ENCODE data around the gene PIK3C3.

The PIK3C3 gene

DNA sequence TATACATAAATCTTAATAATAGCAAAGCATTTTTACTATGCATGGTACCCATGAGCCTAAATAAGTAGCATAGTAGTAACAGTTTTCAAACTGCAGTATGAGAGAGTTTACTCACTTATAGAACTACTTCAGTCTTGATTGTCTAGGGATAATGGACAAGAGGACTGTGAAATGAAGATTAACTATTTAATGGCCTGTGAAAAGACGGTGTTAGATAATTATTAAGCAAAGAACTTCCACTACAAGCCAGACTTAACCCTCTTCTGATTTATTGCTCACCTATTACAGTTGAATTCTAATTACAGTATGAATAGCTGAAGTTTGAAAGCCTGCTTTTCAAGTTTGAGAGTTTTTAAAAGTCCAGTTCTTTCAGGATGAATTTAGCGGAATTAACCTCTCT is 18.9 kb downstream of the PIK3C3 start:
- TF ChIP-seq, protein P1, sequence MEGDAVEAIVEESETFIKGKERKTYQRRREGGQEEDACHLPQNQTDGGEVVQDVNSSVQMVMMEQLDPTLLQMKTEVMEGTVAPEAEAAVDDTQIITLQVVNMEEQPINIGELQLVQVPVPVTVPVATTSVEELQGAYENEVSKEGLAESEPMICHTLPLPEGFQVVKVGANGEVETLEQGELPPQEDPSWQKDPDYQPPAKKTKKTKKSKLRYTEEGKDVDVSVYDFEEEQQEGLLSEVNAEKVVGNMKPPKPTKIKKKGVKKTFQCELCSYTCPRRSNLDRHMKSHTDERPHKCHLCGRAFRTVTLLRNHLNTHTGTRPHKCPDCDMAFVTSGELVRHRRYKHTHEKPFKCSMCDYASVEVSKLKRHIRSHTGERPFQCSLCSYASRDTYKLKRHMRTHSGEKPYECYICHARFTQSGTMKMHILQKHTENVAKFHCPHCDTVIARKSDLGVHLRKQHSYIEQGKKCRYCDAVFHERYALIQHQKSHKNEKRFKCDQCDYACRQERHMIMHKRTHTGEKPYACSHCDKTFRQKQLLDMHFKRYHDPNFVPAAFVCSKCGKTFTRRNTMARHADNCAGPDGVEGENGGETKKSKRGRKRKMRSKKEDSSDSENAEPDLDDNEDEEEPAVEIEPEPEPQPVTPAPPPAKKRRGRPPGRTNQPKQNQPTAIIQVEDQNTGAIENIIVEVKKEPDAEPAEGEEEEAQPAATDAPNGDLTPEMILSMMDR (IDR thresholded peaks at IDR 0.05; ENCODE audit: low read length, missing control alignments): no peak
- DNase-seq (ENCODE audit: low read depth): no peak

DNA sequence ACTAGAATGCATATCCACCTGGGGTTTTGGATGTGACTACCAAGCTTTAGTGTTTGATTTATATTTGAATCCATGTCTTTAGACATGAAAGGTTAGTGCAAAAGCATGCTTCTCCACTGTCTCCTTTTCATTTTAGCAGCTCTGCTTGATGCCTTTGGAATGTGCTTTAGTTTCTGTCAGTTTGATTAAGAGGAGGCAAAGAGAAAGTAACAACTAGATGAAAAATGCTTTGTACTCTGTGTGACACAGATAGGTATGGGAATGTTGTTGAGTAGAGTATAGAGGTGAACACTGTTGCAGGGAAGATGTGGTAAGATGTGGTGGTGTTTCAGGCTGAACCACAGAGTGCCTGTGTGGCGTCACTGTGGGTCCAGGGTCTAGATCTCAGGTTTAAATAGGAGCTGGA is 19.8 kb downstream of the PIK3C3 start:
- DNase-seq (ENCODE audit: low read depth): no peak
- H3K4me3 ChIP-seq (replicated peaks; ENCODE audit: low read depth, low read length): no peak overlapping the region
- TF ChIP-seq, protein P1 (IDR thresholded peaks at IDR 0.05; ENCODE audit: low read length, missing control alignments): no peak

More for the DNA sequence above, 18.9 kb downstream of the PIK3C3 start:
- H3K4me3 ChIP-seq (replicated peaks; ENCODE audit: low read depth, low read length): no peak overlapping the region

DNA sequence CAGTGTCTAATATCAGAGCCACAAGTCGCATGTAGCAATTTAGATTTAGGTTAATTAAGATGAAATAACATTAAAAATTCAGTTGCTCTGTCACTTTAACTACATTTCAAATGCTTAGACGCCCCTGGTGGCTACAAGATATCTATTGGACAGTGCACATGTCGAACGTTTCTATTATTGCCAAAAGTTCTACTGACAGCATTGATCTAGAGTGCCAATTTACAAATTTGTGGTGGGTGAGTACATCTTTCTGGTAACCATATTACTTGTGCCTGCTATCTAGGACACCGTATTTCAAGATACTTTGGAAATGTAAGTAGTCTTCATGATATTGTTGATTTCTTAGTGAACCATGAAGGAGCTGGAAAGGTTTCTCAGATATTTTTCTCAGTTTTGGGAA is 20.2 kb downstream of the PIK3C3 start:
- H3K4me3 ChIP-seq (replicated peaks; ENCODE audit: low read depth, low read length): no peak overlapping the region
- TF ChIP-seq, protein P1 (IDR thresholded peaks at IDR 0.05; ENCODE audit: low read length, missing control alignments): no peak
- DNase-seq (ENCODE audit: low read depth): no peak

DNA sequence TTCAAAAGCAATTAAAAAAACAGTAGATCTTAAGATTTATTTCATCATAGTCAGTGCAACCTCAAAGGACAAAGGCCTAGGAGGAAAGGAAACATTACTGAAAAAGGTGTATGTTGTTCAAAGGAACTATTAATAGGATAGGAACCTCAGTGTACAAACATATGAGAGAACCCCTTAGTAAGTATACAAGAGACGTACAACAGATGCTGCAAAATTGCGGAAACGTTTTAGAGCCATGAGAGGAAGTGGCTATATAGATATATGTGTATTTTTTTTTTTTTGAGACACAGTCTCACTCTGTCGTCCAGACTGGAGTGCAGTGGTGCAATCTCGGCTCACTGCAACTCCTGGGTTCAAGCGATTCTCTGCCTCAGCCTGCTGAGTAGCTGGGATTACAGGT is 22.2 kb downstream of the PIK3C3 start:
- TF ChIP-seq, protein P1 (IDR thresholded peaks at IDR 0.05; ENCODE audit: low read length, missing control alignments): no peak
- H3K4me3 ChIP-seq (replicated peaks; ENCODE audit: low read depth, low read length): no peak overlapping the region
- no peak for DNase-seq (ENCODE audit: low read depth)

DNA sequence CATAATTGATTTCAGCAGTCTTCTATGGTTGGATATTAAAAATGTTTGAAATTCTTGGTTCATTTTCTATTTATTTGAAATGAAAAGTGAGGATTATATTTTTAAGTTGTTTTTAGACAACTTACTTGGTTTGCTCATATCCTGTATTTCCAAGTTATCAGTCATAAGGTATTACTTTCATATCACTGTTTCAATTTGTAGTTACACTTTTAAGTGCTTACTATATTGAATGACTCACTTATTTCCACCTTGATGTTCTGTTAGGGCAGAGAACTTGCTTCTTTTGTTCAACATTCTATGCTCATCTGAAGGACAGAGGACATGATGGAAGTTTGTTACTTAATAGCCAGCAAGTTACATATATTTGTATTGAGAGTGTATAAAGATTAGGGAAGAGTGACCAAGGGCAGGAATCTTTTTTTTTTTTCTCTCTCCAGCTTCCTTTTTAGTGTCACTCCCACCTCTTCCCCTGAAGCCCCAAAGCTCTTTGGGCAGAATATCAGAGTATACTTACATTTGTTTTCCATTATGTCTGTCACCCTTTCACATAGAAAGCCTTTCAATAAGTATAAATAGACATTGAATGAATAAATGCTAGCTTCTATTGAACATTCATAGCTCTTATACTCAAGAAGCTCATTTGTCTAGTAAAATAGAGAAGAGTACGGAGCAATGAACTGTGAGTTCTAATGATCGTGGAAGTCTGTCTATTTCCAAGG is 28.1 kb downstream of the PIK3C3 start:
- DNase-seq (ENCODE audit: low read depth): no peak
- no peak overlapping the region for H3K4me3 ChIP-seq (replicated peaks; ENCODE audit: low read depth, low read length)
- TF ChIP-seq, protein P1 (IDR thresholded peaks at IDR 0.05; ENCODE audit: low read length, missing control alignments): no peak

DNA sequence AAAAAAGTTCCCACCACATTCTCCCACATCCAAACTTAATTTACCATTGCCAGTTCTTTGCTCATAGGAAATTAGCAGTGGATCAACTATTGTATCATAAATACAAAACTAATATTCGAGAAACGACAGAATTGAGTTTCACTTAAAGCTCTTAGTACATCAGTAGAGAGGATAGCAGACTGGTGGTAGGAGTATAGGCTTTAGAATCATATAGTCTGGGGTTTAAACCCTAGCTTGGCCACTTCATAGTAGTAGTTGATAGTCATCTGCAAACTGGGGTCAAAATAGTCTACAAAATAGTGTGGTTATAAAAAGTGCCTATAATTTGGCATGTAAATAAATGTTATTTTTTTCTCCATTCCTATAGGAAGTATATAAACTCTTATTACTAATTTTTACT is 30.9 kb downstream of the PIK3C3 start:
- TF ChIP-seq, protein P1 (IDR thresholded peaks at IDR 0.05; ENCODE audit: low read length, missing control alignments): no peak
- no peak overlapping the region for H3K4me3 ChIP-seq (replicated peaks; ENCODE audit: low read depth, low read length)
- DNase-seq (ENCODE audit: low read depth): no peak

DNA sequence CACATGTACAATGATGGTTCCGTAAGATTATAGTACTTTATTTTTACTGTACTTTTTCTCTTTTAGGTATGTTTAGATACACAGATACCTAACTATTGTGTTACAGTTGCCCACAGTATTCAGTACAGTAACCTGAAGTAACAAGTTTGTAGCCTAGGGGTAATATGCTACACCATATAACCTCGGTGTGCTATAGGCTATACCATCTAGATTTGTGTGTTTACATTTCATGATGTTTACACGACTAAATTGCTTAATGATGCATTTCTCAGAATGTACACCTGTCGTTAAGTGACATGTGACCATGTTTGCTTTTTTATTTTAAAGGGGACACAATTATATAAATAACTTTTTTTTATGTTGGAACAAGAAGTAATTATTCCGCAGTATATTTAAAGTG is 34.5 kb downstream of the PIK3C3 start:
- no peak for DNase-seq (ENCODE audit: low read depth)
- no peak overlapping the region for H3K4me3 ChIP-seq (replicated peaks; ENCODE audit: low read depth, low read length)
- TF ChIP-seq, protein P1 (IDR thresholded peaks at IDR 0.05; ENCODE audit: low read length, missing control alignments): no peak
